HepG2 (cell line): Measurements from ENCODE around the gene PXT1. TPM values are rescaled to one million over a fixed set of nuclear protein-coding genes. Genes with fewer than 3 reads are reported as not detected.

Experiments used
- ATAD3A ChIP-seq: sonication (generic); formaldehyde crosslinking; IDR thresholded peaks from 2 replicates; pipeline ENCODE4 v1.4.0; 2020; ENCODE audit warnings: missing genetic modification reagents
- ATF2 ChIP-seq: sonication (generic); formaldehyde crosslinking; IDR thresholded peaks from 2 replicates; pipeline ENCODE4 v1.4.0; 2020; ENCODE audit warnings: missing genetic modification reagents
- BORCS8-MEF2B ChIP-seq: sonication (generic); formaldehyde crosslinking; IDR thresholded peaks from 2 replicates; pipeline ENCODE4 v1.8.0; 2022; ENCODE audit warnings: mild to moderate bottlenecking, missing genetic modification reagents
- CC2D1A ChIP-seq: sonication (generic); formaldehyde crosslinking; IDR thresholded peaks from 2 replicates; pipeline ENCODE4 v1.8.1; 2023; ENCODE audit warnings: mild to moderate bottlenecking, missing genetic modification reagents
- CERS6 ChIP-seq: sonication (generic); formaldehyde crosslinking; IDR thresholded peaks from 2 replicates; pipeline ENCODE4 v1.5.0; 2020; ENCODE audit warnings: missing genetic modification reagents
- ETV6 ChIP-seq: sonication (generic); formaldehyde crosslinking; conservative IDR thresholded peaks from 2 replicates; pipeline ENCODE4 v1.4.0; 2020; ENCODE audit warnings: missing genetic modification reagents
- JUNB ChIP-seq: sonication (generic); formaldehyde crosslinking; IDR thresholded peaks from 2 replicates; pipeline ENCODE4 v1.8.0; 2022; ENCODE audit warnings: missing genetic modification reagents, mild to moderate bottlenecking, borderline replicate concordance
- KMT2A ChIP-seq: sonication (generic); formaldehyde crosslinking; IDR thresholded peaks from 2 replicates; pipeline ENCODE4 v1.4.0; 2020; ENCODE audit warnings: missing genetic modification reagents
- MED8 ChIP-seq: sonication (generic); formaldehyde crosslinking; IDR thresholded peaks from 2 replicates; pipeline ENCODE4 v1.8.1; 2023; ENCODE audit warnings: mild to moderate bottlenecking, missing genetic modification reagents; ENCODE audit not compliant: insufficient replicate concordance
- NFIC ChIP-seq: IDR thresholded peaks from 2 replicates; pipeline ENCODE4 v1.6.1; 2012; ENCODE audit warnings: mild to moderate bottlenecking, low read length, inconsistent platforms
- NR2F6 ChIP-seq, 2 experiments: IDR thresholded peaks; 2 replicates each; pipeline ENCODE4 v1.6.1; 2016; ENCODE audit warnings: antibody characterized with exemption in 1 of 2, mild to moderate bottlenecking in 1 of 2
- PAX8 ChIP-seq: sonication (generic); formaldehyde crosslinking; IDR thresholded peaks from 2 replicates; pipeline ENCODE4 v1.8.0; 2022; ENCODE audit warnings: mild to moderate bottlenecking, missing genetic modification reagents, borderline replicate concordance
- POLR2A ChIP-seq, 2 experiments: IDR thresholded peaks; 2 replicates each; pipeline ENCODE4 v1.6.1; 2011; ENCODE audit warnings: low read depth in 2 of 2, low read length in 2 of 2, mild to moderate bottlenecking in 1 of 2, moderate library complexity in 1 of 2; ENCODE audit not compliant: insufficient read depth in 1 of 2
- RBAK ChIP-seq: sonication (generic); formaldehyde crosslinking; IDR thresholded peaks from 2 replicates; pipeline ENCODE4 v1.5.1; 2020; ENCODE audit warnings: mild to moderate bottlenecking, missing genetic modification reagents
- RNF219 ChIP-seq: sonication (generic); formaldehyde crosslinking; IDR thresholded peaks from 2 replicates; pipeline ENCODE4 v1.5.0; 2020; ENCODE audit warnings: mild to moderate bottlenecking, missing genetic modification reagents
- SIN3A ChIP-seq: IDR thresholded peaks from 2 replicates; pipeline ENCODE4 v1.6.1; 2011; ENCODE audit warnings: low read depth, mild to moderate bottlenecking, control low read depth, low read length, borderline replicate concordance
- SMYD3 ChIP-seq: sonication (generic); formaldehyde crosslinking; IDR thresholded peaks from 2 replicates; pipeline ENCODE4 v1.8.1; 2023; ENCODE audit warnings: mild to moderate bottlenecking, missing genetic modification reagents
- SRSF9 ChIP-seq: fragments of 200-400 bp; formaldehyde crosslinking; IDR thresholded peaks from 2 replicates; pipeline ENCODE4 v1.6.1; 2018; ENCODE audit warnings: borderline replicate concordance, mild to moderate bottlenecking, low read depth, low read length; ENCODE audit not compliant: insufficient read depth, poor library complexity, severe bottlenecking
- STAT5B ChIP-seq: sonication (generic); formaldehyde crosslinking; IDR thresholded peaks from 2 replicates; pipeline ENCODE4 v1.4.0; 2020; ENCODE audit warnings: missing genetic modification reagents
- XBP1 ChIP-seq: sonication (generic); formaldehyde crosslinking; IDR thresholded peaks from 2 replicates; pipeline ENCODE4 v1.5.0; 2020; ENCODE audit warnings: missing genetic modification reagents
- ZNF124 ChIP-seq: sonication (generic); formaldehyde crosslinking; IDR thresholded peaks from 2 replicates; pipeline ENCODE4 v1.4.0; 2020; ENCODE audit warnings: missing genetic modification reagents
- ZNF225 ChIP-seq: sonication (generic); formaldehyde crosslinking; IDR thresholded peaks from 2 replicates; pipeline ENCODE4 v1.4.0; 2020; ENCODE audit warnings: mild to moderate bottlenecking, missing genetic modification reagents
- ZNF776 ChIP-seq: sonication (generic); formaldehyde crosslinking; IDR thresholded peaks from 2 replicates; pipeline ENCODE4 v1.4.0; 2020; ENCODE audit warnings: mild to moderate bottlenecking, missing genetic modification reagents
- ZSCAN20 ChIP-seq: sonication (generic); formaldehyde crosslinking; IDR thresholded peaks from 2 replicates; pipeline ENCODE4 v1.4.0; 2020; ENCODE audit warnings: missing genetic modification reagents, mild to moderate bottlenecking, borderline replicate concordance
- polyA plus RNA-seq, 8 experiments: library from polyadenylated mRNA; depleted of rRNA in 3 of 8; stranded (reverse) in 7 of 8; unstranded in 1 of 8; fragments of >200 nt; fragmentation: Illumina TruSeq in 4 of 8; extraction: Trizol in 4 of 8; gene quantifications; 2 replicates each; pipeline versions ENCODE4 v1.2.1 to v1.2.3, GENCODE V29; 2011 to 2016; ENCODE audit warnings: low read depth in 4 of 8, missing spikeins in 1 of 8, mixed read lengths in 1 of 8; ENCODE audit not compliant: insufficient read depth in 1 of 8
- total RNA-seq, 5 experiments: library from RNA; depleted of rRNA; stranded (reverse); fragments of >200 nt; fragmentation: Illumina TruSeq; extraction: Trizol; gene quantifications; 2 replicates each; pipeline ENCODE4 v1.2.3, GENCODE V29; 2016; ENCODE audit warnings: low read depth in 1 of 5
- TF ChIP-seq, protein P1 (sequence below): sonication (generic); formaldehyde crosslinking; IDR thresholded peaks from 2 replicates; pipeline ENCODE4 v1.5.0; 2020; ENCODE audit warnings: missing genetic modification reagents
- TF ChIP-seq, protein P2 (sequence below): sonication (generic); formaldehyde crosslinking; IDR thresholded peaks from 2 replicates; pipeline ENCODE4 v1.5.0; 2020; ENCODE audit warnings: missing genetic modification reagents

Gene PXT1
- total and polyA plus RNA-seq, 2 of the 13 experiments (the other 11 are each of a cell fraction or from before 2014, with no cell fraction given): 0.04 TPM; not detected in 1

DNA sequence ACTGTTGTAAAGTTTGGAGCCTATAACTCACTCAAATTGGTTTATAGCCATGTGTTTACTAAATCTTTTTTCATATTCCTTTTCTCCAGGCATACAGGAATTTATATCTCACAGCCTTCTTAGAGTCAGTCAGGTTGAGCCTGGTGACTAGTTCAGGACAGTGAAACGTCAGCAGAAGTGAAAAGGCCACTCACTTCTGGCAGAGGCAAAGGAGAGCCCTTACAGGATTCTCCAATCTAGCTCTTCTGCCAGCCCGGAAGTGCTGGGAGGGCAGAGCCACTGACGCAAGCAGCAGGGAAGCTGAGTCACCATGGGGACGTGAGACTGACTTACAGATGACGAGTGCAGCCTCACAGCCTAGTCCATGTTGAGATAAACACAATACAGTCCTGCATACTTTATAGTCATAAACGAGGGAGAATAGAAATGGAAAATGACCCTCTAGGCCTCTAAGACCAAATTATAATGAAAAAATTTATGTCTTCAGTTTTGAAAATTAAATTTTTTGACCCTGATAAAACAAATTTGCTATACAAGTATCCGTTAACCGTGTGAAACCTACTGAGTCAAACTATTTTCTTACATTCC is 1.3 kb downstream of the PXT1 start (continued):
- TF ChIP-seq RNF219 (CRISPR knock-in tag): no peak
- no peak for TF ChIP-seq ZNF776 (CRISPR knock-in tag)
- no peak for TF ChIP-seq BORCS8-MEF2B (CRISPR knock-in tag)
- TF ChIP-seq ZNF225 (CRISPR knock-in tag): no peak
- no peak; the same call in 1 of the 2 replicates for TF ChIP-seq KMT2A (CRISPR knock-in tag)
- peak; percentile 79; the same call in 1 of the 2 replicates for TF ChIP-seq SIN3A
- TF ChIP-seq JUNB (CRISPR knock-in tag): no peak
- TF ChIP-seq, protein P1, sequence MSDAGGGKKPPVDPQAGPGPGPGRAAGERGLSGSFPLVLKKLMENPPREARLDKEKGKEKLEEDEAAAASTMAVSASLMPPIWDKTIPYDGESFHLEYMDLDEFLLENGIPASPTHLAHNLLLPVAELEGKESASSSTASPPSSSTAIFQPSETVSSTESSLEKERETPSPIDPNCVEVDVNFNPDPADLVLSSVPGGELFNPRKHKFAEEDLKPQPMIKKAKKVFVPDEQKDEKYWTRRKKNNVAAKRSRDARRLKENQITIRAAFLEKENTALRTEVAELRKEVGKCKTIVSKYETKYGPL (CRISPR knock-in tag): no peak
- TF ChIP-seq ATF2 (CRISPR knock-in tag): peak; percentile 88
- no peak for TF ChIP-seq STAT5B (CRISPR knock-in tag)
- TF ChIP-seq NFIC: no peak
- TF ChIP-seq NR2F6 (IDR thresholded peaks at IDR 0.05): no peak
- TF ChIP-seq NR2F6 (CRISPR knock-in tag; IDR thresholded peaks at IDR 0.05): no peak; the same call in none of the 2 replicates
- TF ChIP-seq SMYD3: no peak
- peak; percentile 52; the same call in 1 of the 2 replicates for TF ChIP-seq ZNF124 (CRISPR knock-in tag)
- no peak for TF ChIP-seq PAX8 (CRISPR knock-in tag)
- TF ChIP-seq XBP1 (CRISPR knock-in tag): peak; percentile 37; the same call in 1 of the 2 replicates
- no peak for TF ChIP-seq CERS6 (CRISPR knock-in tag)
- no peak for TF ChIP-seq CC2D1A (CRISPR knock-in tag)
- peak; percentile 74 to 82 for TF ChIP-seq POLR2A (IDR thresholded peaks at IDR 0.05; ENCODE audit: insufficient read depth in 1 of 2, low read depth in 2 of 2, low read length in 2 of 2)
- TF ChIP-seq ETV6 (CRISPR knock-in tag): no peak
- TF ChIP-seq ZSCAN20 (CRISPR knock-in tag): no peak
- TF ChIP-seq SRSF9: no peak
- TF ChIP-seq MED8 (CRISPR knock-in tag): no peak
- TF ChIP-seq, protein P2, sequence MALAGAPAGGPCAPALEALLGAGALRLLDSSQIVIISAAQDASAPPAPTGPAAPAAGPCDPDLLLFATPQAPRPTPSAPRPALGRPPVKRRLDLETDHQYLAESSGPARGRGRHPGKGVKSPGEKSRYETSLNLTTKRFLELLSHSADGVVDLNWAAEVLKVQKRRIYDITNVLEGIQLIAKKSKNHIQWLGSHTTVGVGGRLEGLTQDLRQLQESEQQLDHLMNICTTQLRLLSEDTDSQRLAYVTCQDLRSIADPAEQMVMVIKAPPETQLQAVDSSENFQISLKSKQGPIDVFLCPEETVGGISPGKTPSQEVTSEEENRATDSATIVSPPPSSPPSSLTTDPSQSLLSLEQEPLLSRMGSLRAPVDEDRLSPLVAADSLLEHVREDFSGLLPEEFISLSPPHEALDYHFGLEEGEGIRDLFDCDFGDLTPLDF (CRISPR knock-in tag): no peak
- TF ChIP-seq ATAD3A (CRISPR knock-in tag): no peak
- TF ChIP-seq RBAK (CRISPR knock-in tag): no peak
